ENCODE measurements around the gene STX16. TPM values are rescaled to one million over a fixed set of nuclear protein-coding genes. Genes with fewer than 3 reads are reported as not detected.

STX16 gene
- total RNA-seq, 2 experiments from 2014 or later: 163 to 173 TPM

GRCh38 chr20:58622671-58623578, 28.2 kb upstream of the STX16 start:
- no peak for DNase-seq
- Mint-ChIP-seq H3K36me3 (ENCODE audit: low read depth) (no peaks in the 10 kb centered on the region), H3K4me1 (peaks cover 2% of the 10 kb centered on the region), H3K27me3 (peaks cover 14% of the 10 kb centered on the region), H3K27ac (no peak overlapping the region), H3K4me3 (no peak overlapping the region), H3K9me3 (no peaks in the 10 kb centered on the region)
- CTCF ChIA-PET: interaction anchor here (1.4 kb wide), 1 partner anchor 10 kb away, joined by 3 read pairs; no protein-coding TSS in a partner anchor
- POLR2A ChIA-PET: no interaction called here

- CTCF ChIA-PET: no interaction called here
- peaks cover 2% of the 10 kb centered on the region for H3K4me1 Mint-ChIP-seq
- DNase-seq: no peak
- H3K4me3 Mint-ChIP-seq: no peak overlapping the region
- no peaks in the 10 kb centered on the region for H3K36me3 Mint-ChIP-seq (ENCODE audit: low read depth)
- no peaks in the 10 kb centered on the region for H3K9me3 Mint-ChIP-seq
- H3K27ac Mint-ChIP-seq: no peak overlapping the region
- H3K27me3 Mint-ChIP-seq: peaks cover 7% of the 10 kb centered on the region
- POLR2A ChIA-PET: no interaction called here
These were observed 27.3 kb upstream of the STX16 start for GRCh38 chr20:58623579-58624473.

GRCh38 chr20:58624687-58625086, 26.4 kb upstream of the STX16 start:
- Mint-ChIP-seq H3K4me3 (no peak overlapping the region), H3K36me3 (ENCODE audit: low read depth) (no peaks in the 10 kb centered on the region), H3K27me3 (peaks cover 2% of the 10 kb centered on the region), H3K9me3 (no peaks in the 10 kb centered on the region), H3K27ac (no peak overlapping the region), H3K4me1 (peaks cover 2% of the 10 kb centered on the region)
- no peak for DNase-seq
- ChIA-PET CTCF (interaction anchor here (0.5 kb wide), 1 partner anchor 646 kb away, joined by 4 read pairs; no protein-coding TSS in a partner anchor), POLR2A (no interaction called here)

- Mint-ChIP-seq H3K9me3 (no peaks in the 10 kb centered on the region), H3K36me3 (ENCODE audit: low read depth) (no peaks in the 10 kb centered on the region), H3K4me1 (peaks cover 2% of the 10 kb centered on the region), H3K4me3 (no peak overlapping the region), H3K27ac (no peak overlapping the region), H3K27me3 (no peaks in the 10 kb centered on the region)
- no peak for DNase-seq
- ChIA-PET CTCF (no interaction called here), POLR2A (no interaction called here)
These were observed 25.5 kb upstream of the STX16 start for GRCh38 chr20:58625585-58625984.

GRCh38 chr20:58626051-58626450, 25.0 kb upstream of the STX16 start:
- Mint-ChIP-seq H3K36me3 (ENCODE audit: low read depth) (no peaks in the 10 kb centered on the region), H3K27me3 (no peaks in the 10 kb centered on the region), H3K27ac (no peak overlapping the region), H3K4me1 (peaks cover 2% of the 10 kb centered on the region), H3K9me3 (no peaks in the 10 kb centered on the region), H3K4me3 (no peak overlapping the region)
- no peak for DNase-seq
- CTCF ChIA-PET: no interaction called here
- POLR2A ChIA-PET: no interaction called here

GRCh38 chr20:58627212-58628072, 23.6 kb upstream of the STX16 start:
- no peak overlapping the region for H3K27ac Mint-ChIP-seq
- POLR2A ChIA-PET: no interaction called here

GRCh38 chr20:58628491-58629214, 22.4 kb upstream of the STX16 start:
- POLR2A ChIA-PET: no interaction called here

More at GRCh38 chr20:58627212-58628072, 23.6 kb upstream of the STX16 start:
- DNase-seq: no peak
- Mint-ChIP-seq H3K27me3 (no peaks in the 10 kb centered on the region), H3K9me3 (no peaks in the 10 kb centered on the region), H3K36me3 (ENCODE audit: low read depth) (no peaks in the 10 kb centered on the region), H3K4me3 (no peak overlapping the region), H3K4me1 (peaks cover 2% of the 10 kb centered on the region)
- CTCF ChIA-PET: no interaction called here

GRCh38 chr20:58629215-58629580, 21.9 kb upstream of the STX16 start:
- POLR2A ChIA-PET: no interaction called here
- no peak overlapping the region for H3K4me3 Mint-ChIP-seq
- no peaks in the 10 kb centered on the region for H3K27me3 Mint-ChIP-seq
- H3K4me1 Mint-ChIP-seq: peaks cover 6% of the 10 kb centered on the region
- no peaks in the 10 kb centered on the region for H3K9me3 Mint-ChIP-seq
- H3K27ac Mint-ChIP-seq: no peak overlapping the region
- no peak for DNase-seq
- no peaks in the 10 kb centered on the region for H3K36me3 Mint-ChIP-seq (ENCODE audit: low read depth)
- CTCF ChIA-PET: interaction anchor here (1.4 kb wide), 1 partner anchor 148 kb away, joined by 3 read pairs; no protein-coding TSS in a partner anchor

More at GRCh38 chr20:58628491-58629214, 22.4 kb upstream of the STX16 start:
- Mint-ChIP-seq H3K36me3 (ENCODE audit: low read depth) (no peaks in the 10 kb centered on the region), H3K4me3 (no peak overlapping the region), H3K4me1 (peaks cover 2% of the 10 kb centered on the region), H3K27ac (no peak overlapping the region), H3K9me3 (no peaks in the 10 kb centered on the region), H3K27me3 (no peaks in the 10 kb centered on the region)
- no peak for DNase-seq
- CTCF ChIA-PET: no interaction called here

GRCh38 chr20:58630063-58630462, 21.0 kb upstream of the STX16 start:
- peaks cover 15% of the 10 kb centered on the region for H3K4me1 Mint-ChIP-seq
- no peak overlapping the region for H3K4me3 Mint-ChIP-seq
- H3K9me3 Mint-ChIP-seq: no peaks in the 10 kb centered on the region
- no peak overlapping the region for H3K27ac Mint-ChIP-seq
- no peaks in the 10 kb centered on the region for H3K27me3 Mint-ChIP-seq
- CTCF ChIA-PET: interaction anchor here (0.6 to 1.9 kb wide), 3 partner anchors 12 to 214 kb away, joined by 3 to 8 read pairs (median 6); no protein-coding TSS in a partner anchor
- H3K36me3 Mint-ChIP-seq (ENCODE audit: low read depth): no peaks in the 10 kb centered on the region
- POLR2A ChIA-PET: no interaction called here
- no peak for DNase-seq

- H3K4me3 Mint-ChIP-seq: no peak overlapping the region
- no peaks in the 10 kb centered on the region for H3K27me3 Mint-ChIP-seq
- ChIA-PET CTCF (interaction anchor here (1.2 to 1.8 kb wide), 3 partner anchors 13 to 21 kb away, joined by 3 to 5 read pairs (median 5); partner anchors contain the start of gene STX16), POLR2A (no interaction called here)
- H3K9me3 Mint-ChIP-seq: no peaks in the 10 kb centered on the region
- no peak overlapping the region for H3K27ac Mint-ChIP-seq
- DNase-seq: no peak
- H3K4me1 Mint-ChIP-seq: peaks cover 14% of the 10 kb centered on the region
- no peaks in the 10 kb centered on the region for H3K36me3 Mint-ChIP-seq (ENCODE audit: low read depth)
These were observed 17.7 kb upstream of the STX16 start for GRCh38 chr20:58633161-58634053.

GRCh38 chr20:58634059-58634458, 17.0 kb upstream of the STX16 start:
- H3K36me3 Mint-ChIP-seq (ENCODE audit: low read depth): no peaks in the 10 kb centered on the region
- ChIA-PET CTCF (interaction anchor here (1.2 to 1.8 kb wide), 3 partner anchors 13 to 21 kb away, joined by 3 to 5 read pairs (median 5); partner anchors contain the start of gene STX16), POLR2A (no interaction called here)
- peaks cover 14% of the 10 kb centered on the region for H3K4me1 Mint-ChIP-seq
- no peaks in the 10 kb centered on the region for H3K9me3 Mint-ChIP-seq
- no peak overlapping the region for H3K4me3 Mint-ChIP-seq
- H3K27me3 Mint-ChIP-seq: no peaks in the 10 kb centered on the region
- DNase-seq: no peak
- H3K27ac Mint-ChIP-seq: no peak overlapping the region

Measured in activated CD4-positive, alpha-beta T cell treated with anti-CD3 and anti-CD28 coated beads, Interleukin-2, amount 10 ng/mL, durations not matched to agents 7 days and 5 days (primary cell).